Progenitor cell of endocrine pancreas (in vitro differentiated cells): ENCODE data around the gene JPH3. TPM values are rescaled to one million over a fixed set of nuclear protein-coding genes. Genes with fewer than 3 reads are reported as not detected.
"Not testable (repeated sequence)": the region's sequence is repeated elsewhere in the genome, so short reads cannot be mapped to it uniquely, and the experiment has no call there.

ENCODE experiments used
- DNase-seq: peaks from one replicate; pipeline ENCODE4 v3.0.0; 2021; ENCODE audit warnings: low spot score; ENCODE audit not compliant: unreplicated experiment
- H3K27ac Mint-ChIP-seq: 2 replicates; pipeline ENCODE4 v1.8.0; 2021; ENCODE audit warnings: mild to moderate bottlenecking, moderate library complexity, mixed read lengths
- H3K27me3 Mint-ChIP-seq: 2 replicates; pipeline ENCODE4 v1.8.0; 2021; ENCODE audit warnings: mixed read lengths
- H3K36me3 Mint-ChIP-seq: 2 replicates; pipeline ENCODE4 v1.8.0; 2022; ENCODE audit warnings: mixed read lengths; ENCODE audit not compliant: insufficient read depth
- H3K4me1 Mint-ChIP-seq: 2 replicates; pipeline ENCODE4 v1.8.0; 2021; ENCODE audit warnings: low read depth, mixed read lengths
- H3K4me3 Mint-ChIP-seq: 2 replicates; pipeline ENCODE4 v1.8.0; 2021; ENCODE audit warnings: low read depth, mild to moderate bottlenecking, moderate library complexity, mixed read lengths
- H3K9me3 Mint-ChIP-seq: 2 replicates; pipeline ENCODE4 v1.8.0; 2021; ENCODE audit warnings: low read depth, mixed read lengths
- CTCF ChIP-seq: fragments of 200-600 bp; sonication (generic); IDR thresholded peaks from one replicate; pipeline ENCODE4 v1.5.0; 2021; ENCODE audit warnings: antibody characterized with exemption, mild to moderate bottlenecking; ENCODE audit not compliant: unreplicated experiment
- total RNA-seq: library from RNA; stranded (reverse); gene quantifications from 2 replicates; pipeline ENCODE4 v1.2.1, GENCODE V29; 2021

JPH3 gene
- total RNA-seq, 1 donor from 2014 or later = 26.4 TPM

DNA sequence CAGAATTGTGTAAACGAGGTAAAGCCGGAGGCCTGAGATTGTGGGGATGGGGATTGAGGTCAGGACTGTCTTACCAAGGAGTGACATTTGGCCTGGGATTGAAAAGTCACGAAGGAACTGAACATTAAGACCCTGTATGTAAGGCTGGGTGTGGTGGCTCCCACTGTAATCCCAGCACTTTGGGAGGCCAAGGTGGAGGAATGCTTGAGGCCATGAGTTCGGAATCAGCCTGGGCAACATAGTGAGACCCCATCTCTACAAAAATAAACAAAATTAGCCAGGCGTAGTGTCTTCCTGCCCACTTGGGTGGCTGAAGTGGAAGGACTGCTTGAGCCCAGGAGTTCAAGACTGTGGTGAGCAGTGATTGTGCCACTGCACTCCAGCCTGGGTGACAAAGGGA, 75.5 kb downstream of the JPH3 start:
- H3K9me3 Mint-ChIP-seq = no peaks in the 10 kb centered on the region
- DNase-seq = no peak
- no peak for TF ChIP-seq CTCF
- H3K4me3 Mint-ChIP-seq = no peak overlapping the region
- no peaks in the 10 kb centered on the region for H3K4me1 Mint-ChIP-seq
- H3K27ac Mint-ChIP-seq = no peak overlapping the region
- H3K27me3 Mint-ChIP-seq = no peaks in the 10 kb centered on the region
- H3K36me3 Mint-ChIP-seq = no peaks in the 10 kb centered on the region

- no peaks in the 10 kb centered on the region for H3K27me3 Mint-ChIP-seq
- no peaks in the 10 kb centered on the region for H3K4me1 Mint-ChIP-seq
- no peak overlapping the region for H3K27ac Mint-ChIP-seq
- no peak overlapping the region for H3K4me3 Mint-ChIP-seq
- TF ChIP-seq CTCF = no peak
- no peak for DNase-seq
- H3K9me3 Mint-ChIP-seq = no peaks in the 10 kb centered on the region
- no peaks in the 10 kb centered on the region for H3K36me3 Mint-ChIP-seq
Measured at GRCh38 chr16:87678618-87679017, 76.3 kb downstream of the JPH3 start.

DNA sequence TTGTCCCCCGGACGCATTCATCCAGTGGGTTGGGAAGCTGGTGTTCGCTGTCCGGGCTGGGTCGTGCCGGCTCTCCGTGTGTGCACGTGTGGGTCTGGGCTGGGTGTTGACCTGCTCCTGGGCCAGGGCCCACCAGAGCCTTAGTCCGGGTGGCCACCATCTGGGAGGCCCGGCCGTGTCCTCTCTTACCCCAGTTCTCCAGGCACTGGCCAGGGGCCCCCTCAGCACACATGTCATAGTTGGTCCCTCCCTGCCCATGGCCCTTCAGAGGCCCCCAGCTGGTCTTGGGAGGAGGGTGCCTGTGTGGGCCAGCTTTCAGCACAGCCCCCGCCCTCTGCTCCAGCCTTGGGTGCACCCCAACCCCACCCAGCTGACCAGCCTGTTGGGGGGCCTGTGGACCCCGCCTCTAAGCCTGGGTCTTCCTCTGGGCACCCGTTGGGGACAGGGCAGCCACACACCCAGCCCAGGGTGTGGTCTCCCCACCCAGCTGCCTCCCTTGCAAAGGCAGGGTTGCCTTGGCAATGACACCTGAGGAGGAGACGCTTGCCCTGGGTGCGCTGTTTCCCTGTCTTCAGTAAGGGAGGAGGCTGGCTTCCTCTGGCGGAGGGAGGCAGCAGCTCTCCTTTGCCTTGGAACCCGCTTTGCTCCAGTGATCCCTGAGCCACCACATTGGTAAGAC, 77.4 kb downstream of the JPH3 start:
- Mint-ChIP-seq H3K36me3 (no peaks in the 10 kb centered on the region), H3K4me3 (no peak overlapping the region), H3K27ac (no peak overlapping the region), H3K4me1 (no peaks in the 10 kb centered on the region), H3K9me3 (no peaks in the 10 kb centered on the region), H3K27me3 (no peaks in the 10 kb centered on the region)
- no peak for TF ChIP-seq CTCF
- no peak for DNase-seq

DNA sequence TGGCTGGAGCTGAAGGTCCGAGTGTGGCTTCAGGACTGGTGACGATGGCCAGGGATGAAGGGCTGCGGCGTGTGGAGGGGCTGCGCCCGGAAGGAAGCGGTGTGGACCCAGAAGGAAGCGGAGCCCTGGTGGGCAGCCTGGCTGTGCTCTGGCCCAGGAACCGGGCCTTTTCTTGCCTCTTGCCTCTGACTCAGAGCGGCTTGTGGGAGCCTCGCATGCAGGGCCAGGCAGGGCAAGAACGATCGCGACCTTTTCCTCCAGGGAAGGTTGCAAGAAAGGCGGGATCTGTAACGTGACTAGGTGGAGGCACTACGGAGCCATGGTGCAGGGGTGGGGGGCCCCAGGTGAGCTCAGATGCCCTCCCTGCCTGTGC, 78.0 kb downstream of the JPH3 start:
- Mint-ChIP-seq H3K4me3 (no peak overlapping the region), H3K36me3 (no peaks in the 10 kb centered on the region), H3K27me3 (no peaks in the 10 kb centered on the region), H3K9me3 (no peaks in the 10 kb centered on the region), H3K27ac (no peak overlapping the region), H3K4me1 (no peaks in the 10 kb centered on the region)
- TF ChIP-seq CTCF = no peak
- DNase-seq = no peak

- H3K36me3 Mint-ChIP-seq, H3K27ac Mint-ChIP-seq, DNase-seq, H3K4me1 Mint-ChIP-seq, H3K27me3 Mint-ChIP-seq, H3K4me3 Mint-ChIP-seq, H3K9me3 Mint-ChIP-seq: not testable (repeated sequence)
Measured at GRCh38 chr16:87681051-87681602, 78.8 kb downstream of the JPH3 start.

DNA sequence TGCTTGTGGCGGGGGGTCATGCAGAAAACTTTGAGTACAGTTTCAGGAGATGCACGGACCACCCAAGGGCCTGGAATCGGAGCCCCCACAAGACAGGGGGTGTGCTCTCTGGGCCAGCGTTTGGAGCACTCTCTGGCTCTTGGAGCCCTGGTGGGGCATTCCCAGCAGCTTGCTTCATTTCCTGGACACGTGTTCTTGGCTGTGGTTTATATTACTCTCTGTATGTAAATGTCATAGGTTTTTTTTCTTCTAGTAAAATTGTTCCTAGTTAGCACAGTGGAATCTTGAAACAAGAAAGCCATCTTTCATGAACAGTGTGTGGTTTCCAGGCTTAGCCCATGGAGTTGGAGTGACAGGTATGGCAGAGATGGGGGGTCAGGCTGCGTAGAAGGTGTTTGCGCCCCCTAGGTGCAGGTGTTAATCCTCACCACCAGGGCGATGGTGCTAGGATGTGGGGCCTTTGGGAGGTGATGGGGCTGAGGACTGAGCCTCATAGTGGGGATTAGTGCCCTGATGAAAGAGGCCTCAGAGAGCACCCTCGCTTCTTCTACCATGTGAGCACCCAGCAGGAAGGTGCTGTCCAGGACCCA, 79.8 kb downstream of the JPH3 start:
- peak; percentile 38 for TF ChIP-seq CTCF
- Mint-ChIP-seq H3K4me3 (no peak overlapping the region), H3K9me3 (no peaks in the 10 kb centered on the region), H3K4me1 (no peaks in the 10 kb centered on the region), H3K27ac (no peak overlapping the region), H3K36me3 (no peaks in the 10 kb centered on the region), H3K27me3 (no peaks in the 10 kb centered on the region)
- no peak for DNase-seq
